ENCODE results near the gene RBM8A.
"Not testable (repeated sequence)": the region's sequence is repeated elsewhere in the genome, so short reads cannot be mapped to it uniquely, and the experiment has no call there.

RBM8A gene

DNA sequence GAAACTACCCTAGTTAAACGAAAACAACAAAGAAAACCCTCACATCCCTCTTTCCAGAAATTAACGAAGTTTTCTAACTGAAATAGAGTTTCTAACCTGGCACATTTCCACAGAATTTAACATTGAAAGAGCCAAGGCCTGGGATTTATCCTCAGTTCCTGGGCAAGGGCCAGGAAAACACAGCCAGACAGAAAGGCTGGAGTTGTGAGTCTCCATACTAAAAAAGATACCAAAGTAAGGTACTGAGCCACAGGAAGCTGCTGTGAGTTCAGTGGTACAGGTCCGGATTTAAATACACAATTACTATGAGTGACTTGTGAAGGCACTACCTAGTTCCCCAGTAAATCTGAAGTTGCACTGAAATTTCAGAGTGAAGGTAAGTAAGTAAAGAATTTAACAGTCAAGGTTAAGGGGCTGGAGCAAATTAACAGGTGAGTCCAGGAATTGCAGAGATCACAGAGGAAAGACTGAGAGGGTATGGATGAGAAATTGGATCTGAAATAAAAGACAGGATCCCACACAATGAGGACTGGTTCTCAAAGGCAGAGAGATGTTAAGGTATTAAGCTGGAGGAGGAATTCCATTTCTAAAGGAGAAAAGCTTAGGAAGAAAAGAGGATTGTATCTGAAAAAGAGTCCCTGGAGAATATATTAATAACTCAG, 29.6 kb upstream of the RBM8A start:
- DNase-seq (ENCODE audit: low read depth in 2 of 2): no peak

DNA sequence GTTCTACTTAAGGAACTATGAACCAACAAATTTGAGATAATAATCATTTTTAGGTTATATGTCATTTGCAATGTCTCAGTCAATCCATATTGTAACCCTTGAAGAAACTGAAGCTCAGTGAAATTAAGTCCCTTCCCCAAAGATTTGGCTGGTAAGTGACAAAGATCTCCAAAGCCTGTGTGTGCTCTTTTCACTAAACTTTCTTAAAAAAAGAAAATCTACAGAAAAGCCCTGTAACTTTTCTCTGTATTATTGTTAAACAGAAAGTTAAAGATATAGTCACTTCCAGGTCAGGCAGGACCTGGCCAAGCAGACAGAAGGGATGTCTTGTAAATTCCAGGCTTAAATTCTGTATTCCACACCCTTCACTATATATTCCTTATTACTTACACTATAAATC, 29.1 kb upstream of the RBM8A start:
- DNase-seq (ENCODE audit: low read depth in 2 of 2): no peak

DNA sequence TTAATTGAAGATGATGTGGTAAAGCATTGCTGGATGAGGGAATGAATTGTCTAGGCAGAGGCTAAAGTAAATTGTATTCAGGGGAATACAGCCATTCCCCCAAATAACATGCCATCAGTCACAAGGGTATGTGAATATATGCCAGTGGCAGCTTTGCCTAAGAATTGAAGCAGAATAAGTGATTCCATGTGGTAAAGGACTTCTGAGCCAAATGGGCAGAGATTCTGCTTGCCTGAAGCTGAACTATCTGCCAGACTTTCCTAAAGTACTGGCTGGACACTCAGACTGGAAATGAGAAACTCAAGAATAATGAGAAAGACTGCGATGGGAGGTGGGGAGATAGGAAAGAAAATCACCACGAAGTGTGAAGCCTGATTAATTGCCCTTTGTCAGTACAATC, 28.2 kb upstream of the RBM8A start:
- DNase-seq (ENCODE audit: low read depth in 2 of 2): no peak

DNA sequence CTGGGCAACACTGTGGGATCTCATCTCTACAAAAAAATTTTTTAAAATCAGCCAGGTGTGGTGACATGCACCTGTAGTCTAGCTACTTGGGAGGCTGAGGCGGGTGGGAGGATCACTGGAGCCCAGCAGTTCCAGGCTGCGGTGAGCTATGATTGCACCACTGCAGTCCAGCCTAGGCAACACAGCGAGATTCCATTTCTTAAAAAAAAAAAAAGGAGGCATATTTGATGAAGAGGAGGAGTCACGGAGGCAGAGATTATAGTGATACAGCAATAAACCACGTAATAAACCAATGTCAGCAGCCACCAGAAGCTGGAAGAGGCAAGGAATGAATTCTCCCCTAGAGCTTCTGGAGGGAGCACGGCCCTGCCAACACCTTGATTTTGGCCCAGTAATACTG, 26.6 kb upstream of the RBM8A start:
- no peak for DNase-seq (ENCODE audit: low read depth in 2 of 2)

DNA sequence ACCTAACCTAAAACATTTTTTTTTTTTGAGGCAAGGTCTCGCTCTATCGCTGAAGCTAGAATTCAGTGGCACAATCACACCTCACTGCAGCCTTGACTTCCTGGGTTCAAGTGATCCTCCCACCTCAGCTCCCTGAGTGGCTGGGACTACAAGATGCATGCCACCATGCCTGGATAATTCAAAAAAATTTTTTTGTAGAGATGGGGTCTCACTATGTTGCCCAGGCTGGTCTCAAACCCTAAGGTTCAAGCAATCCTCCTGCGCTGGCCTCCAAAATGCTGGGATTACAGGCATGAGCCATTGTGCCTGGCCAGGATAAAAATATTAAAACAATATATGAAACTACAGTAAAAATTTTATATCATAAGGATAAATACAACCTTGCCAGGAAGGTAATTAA, 25.6 kb upstream of the RBM8A start:
- no peak for DNase-seq (ENCODE audit: low read depth in 2 of 2)

DNA sequence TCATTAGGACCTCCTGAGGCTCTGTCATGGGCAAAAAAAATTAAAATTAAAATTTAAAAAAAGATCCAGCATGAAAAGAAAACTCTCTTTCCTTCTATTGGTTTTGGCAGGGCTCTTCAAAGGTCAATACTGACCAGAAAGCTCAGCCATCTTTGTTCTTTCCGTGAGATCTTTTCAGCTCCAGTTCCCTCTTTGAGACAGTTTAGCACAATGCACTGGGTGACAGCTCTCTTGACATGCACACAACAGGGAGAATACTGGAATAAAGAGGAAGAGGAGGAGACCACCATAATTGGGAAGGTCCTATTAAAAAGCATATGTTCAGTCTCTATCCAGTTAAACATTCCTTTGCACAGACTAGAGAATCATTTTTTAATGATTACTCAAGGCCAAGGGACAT, 24.2 kb upstream of the RBM8A start:
- DNase-seq (ENCODE audit: low read depth in 2 of 2): no peak

DNA sequence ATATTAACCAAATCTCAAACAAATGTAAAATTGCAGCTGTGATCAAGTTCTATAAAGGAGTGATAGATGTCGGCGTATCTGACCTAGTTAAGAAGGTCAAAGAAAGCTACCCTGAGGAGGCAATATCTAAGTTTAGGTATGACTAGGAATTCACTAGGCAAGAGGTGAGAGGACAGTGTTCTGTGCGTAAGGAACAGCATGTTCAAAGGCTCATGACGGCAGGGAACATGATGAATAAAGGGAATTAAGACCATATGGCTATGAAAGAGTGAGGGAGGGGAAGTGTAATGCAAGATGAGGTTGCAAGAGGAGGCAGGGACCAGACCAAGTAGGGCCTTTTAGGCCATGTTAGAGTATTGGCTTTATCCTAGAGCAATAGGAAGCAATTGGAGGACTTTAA, 21.9 kb upstream of the RBM8A start:
- no peak for DNase-seq (ENCODE audit: low read depth in 2 of 2)

DNA sequence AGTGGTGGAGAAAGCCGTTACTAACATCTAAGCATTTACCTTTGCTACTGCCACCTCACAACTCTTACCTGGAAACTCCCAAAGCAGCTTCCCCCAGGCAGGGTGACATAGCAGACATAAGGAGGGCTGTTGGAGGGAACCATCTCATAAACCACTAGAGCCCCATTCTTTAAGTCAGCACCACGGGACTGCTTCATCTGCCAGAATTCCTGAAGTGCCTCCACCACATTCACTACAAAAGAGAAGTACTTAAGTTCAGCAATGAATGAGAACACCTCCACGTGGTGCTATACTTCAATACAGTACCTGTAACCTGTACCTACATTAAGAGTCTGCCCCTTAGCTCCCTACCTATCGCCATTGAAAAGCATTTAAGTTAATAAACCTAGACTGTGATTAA, 20.3 kb upstream of the RBM8A start:
- DNase-seq (ENCODE audit: low read depth in 2 of 2): no peak

DNA sequence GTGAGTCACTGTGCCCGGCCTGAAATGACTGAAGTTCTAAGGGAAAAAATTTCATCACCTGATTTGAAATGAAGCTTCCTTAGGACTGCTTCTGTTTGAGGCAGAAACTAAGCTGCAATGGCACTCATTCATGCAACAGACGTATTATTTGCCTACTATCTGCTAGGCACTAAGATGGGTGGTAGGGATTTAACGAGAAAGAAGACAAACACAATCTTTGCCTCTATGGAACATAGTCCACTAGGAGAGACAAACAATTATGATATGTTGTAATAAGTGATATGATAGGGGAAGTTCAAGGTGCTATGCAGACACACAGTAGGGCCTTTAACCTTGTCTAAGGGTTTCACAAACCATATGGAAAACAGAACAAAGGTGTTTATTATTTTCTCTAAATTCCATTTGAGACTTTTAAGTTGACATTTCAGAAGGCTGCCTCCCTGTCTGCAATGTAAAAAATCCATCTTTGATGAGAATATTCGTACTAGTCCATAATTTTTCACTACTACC, 19.2 kb upstream of the RBM8A start:
- DNase-seq (ENCODE audit: low read depth in 2 of 2): no peak

DNA sequence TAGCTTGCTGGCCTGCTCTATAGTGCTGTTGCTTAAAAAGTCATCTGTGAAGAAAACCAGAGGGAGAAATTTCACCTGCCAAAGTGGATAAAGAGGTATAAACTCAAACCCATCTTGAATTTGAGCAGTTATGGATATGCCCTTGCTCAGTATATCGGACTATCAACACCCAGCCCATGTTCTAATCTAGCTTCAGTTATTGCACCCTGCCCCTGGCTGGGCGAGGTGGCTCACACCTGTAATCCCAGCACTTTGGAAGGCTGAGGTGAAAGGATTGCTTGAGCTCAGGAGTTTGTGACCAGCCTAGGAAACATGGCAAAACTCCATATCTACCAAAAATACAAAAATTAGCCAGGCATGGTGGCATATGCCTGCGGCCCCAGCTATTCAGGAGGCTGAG, 17.2 kb upstream of the RBM8A start:
- no peak for DNase-seq (ENCODE audit: low read depth in 2 of 2)

DNA sequence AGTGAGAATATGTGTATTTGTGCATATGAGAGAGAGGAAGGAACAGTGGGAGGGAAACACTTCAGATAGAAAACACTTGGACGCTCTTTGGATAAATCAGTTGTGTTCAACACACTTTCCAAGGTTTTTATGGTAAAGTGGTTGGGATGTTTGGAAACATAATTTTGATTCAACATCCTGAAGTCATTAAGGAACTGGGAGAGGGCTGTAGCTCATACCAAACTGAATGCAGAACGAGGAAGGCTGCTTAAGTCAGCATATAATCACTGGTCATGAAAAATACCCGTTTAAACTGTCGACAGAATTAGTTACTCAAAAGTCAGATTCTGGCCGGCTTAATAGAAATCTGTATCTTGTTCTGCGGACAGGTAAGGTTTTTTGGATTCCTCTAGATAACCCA, 15.6 kb upstream of the RBM8A start:
- DNase-seq (ENCODE audit: low read depth in 2 of 2): no peak

DNA sequence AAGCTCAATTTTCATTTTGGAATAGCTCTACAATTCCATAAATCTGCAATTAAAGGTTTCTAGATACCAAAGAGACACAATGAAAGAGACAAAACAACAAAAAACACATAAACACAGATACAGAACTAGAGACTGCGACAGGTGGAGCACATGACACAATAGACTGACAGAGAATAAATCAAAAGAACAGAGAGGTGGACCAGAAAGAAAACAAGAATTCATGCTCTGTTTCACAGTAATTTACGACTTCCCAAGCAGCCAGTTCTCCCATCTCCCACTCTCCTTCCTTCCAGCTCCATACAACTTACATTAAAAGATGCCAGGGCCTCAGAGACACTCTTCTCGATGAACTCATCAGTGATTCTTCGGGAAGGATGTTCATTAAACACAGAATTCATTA, 15.1 kb upstream of the RBM8A start:
- DNase-seq (ENCODE audit: low read depth in 2 of 2): no peak

DNA sequence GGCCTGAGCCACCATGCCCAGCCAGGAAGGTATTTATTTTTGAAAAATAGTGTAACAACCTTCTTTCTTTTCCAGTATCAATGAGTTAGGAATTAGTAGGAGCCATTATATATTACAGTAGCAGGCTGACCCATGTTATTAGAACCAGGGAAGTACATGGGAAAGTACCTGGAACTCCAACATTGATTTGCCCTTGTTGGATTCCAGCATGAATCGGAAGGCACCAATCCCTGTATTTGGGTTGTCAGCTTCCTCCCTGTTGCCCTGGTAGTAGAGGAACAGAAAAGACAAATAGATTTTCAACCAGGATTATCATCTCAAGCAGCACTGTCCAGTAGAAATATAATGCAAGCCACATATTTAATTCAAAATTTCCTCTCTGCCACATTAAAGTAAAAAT, 10.2 kb upstream of the RBM8A start:
- DNase-seq (ENCODE audit: low read depth in 2 of 2): no peak

DNA sequence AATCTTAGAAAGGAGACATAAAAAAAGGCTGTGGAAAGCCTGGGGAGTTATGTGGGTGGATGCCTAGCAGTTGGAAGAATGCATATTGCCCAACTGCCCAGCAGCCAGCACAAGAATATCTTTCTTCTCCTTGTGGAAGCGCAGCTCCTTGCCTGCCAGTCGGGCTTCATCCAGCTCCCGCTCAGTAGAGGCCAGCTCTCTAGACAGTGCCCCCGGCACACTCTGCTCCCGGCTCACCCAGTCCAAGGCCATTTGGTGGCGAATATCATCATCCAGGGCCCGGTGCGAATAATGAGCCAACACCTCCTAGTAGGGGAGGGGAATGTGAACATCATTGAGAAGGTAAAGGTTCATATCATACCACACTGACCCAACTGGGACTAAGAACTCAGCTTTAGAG, 9.0 kb upstream of the RBM8A start:
- DNase-seq (ENCODE audit: low read depth in 2 of 2): no peak

DNA sequence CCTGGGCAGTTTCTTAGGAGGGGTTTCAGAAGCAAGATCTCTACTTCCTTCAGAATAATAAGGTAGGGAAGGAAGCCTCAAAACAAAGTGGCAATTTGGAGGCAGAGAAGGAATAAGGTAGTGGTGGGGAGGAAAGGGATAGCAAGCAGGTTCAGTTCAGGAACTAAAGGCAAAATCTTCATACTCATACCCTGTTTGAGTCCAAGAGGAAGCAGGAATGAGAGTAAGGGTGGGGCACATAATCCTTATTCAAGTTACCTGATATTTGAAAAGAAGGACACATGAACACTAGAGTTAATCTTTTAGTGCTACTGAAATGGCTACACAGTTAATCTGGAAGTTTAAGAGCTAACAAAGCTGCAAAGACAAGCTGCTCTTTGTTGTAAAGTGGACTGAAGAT, 8.4 kb upstream of the RBM8A start:
- DNase-seq (ENCODE audit: low read depth in 2 of 2): no peak

DNA sequence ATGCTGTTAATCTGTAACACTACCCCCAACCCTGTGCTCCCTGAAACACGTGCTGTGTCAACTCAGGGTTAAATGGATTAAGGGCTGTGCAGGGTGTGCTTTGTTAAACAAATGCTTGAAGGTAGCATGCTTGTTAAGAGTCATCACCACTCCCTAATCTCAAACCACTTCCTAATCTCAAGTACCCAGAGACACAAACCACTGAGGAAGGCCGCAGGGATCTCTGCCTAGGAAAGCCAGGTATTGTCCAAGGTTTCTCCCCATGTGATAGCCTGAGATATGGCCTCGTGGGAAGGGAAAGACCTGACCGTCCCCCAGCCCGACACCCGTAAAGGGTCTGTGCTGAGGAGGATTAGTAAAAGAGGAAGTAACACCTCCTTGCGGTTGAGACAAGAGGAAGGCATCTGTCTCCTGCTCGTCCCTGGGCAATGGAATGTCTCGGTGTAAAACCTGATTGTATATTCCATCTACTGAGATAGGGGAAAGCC, 5.3 kb upstream of the RBM8A start:
- not testable (repeated sequence) for DNase-seq (ENCODE audit: low read depth in 2 of 2)

DNA sequence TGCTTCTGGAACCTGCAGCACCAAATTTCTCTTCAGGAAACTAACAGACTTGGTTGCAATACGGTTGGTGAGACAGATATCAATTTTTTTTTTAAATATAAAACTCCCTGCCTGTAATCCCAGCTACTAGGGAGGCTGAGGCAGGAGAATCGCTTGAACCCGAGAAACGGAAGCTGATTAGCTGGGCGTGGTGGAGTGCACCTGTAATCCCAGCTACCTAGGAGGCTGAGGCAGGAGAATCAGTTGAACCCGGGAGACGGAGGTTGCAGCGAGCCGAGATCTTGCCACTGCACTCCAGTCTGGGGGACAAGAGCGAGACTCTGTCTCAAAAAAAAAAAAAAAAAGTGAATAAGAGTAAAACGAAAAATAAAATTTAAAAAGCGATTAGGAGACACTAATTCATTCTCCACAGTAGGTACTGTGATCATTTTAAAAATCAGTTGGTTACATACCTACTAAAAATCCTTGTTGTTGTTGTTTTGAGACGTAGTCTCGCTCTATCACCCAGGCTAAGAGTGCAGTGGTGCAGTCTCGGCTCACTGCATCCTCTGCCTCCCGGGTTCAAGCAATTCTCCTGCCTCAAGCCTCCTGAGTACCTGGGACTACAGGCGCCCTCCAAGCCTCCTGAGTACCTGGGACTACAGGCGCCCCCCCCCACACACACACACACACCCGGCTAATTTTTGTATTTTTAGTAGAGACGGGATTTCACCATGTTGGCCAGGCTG, 796 bp upstream of the RBM8A start:
- no peak for DNase-seq (ENCODE audit: low read depth in 2 of 2)

DNA sequence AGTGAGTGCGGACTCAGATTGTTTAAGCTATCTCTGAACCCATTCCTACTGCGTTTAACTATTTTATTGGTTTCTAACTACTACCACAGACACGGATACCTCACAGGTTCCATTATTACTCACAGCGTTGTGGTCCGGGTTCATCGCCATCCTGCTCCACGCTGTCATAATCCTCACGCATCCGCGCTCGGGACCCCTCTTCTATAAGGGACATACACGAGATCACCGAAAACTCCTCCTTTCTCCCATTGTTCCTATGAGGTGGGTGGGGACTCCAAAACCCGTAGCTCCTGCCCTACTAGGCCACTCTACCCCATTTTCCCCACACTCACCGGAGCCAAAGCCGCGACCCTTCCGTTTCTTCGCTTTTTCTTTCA, 610 bp downstream of the RBM8A start:
- DNase-seq (ENCODE audit: low read depth in 2 of 2): peak; percentile 32 to 42

DNA sequence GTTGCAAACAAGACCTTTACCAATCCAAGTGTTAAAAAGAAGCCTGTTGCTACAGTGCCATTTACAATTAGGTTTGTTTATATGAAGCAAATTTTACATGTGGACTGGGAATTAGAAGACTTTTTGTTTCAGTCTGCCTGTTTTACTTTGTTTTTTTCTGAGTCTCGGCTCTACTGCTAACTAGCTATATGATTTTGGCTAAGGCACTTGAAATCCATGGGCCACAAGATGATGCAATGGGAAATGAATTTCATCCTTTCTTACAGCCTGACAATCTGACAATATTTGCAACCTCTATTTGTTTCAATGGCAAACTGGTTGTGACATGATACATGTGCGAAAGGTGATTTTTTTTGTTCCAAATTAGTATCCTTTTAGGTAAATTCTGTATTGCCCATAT, 5.0 kb downstream of the RBM8A start:
- no peak for DNase-seq (ENCODE audit: low read depth in 2 of 2)

DNA sequence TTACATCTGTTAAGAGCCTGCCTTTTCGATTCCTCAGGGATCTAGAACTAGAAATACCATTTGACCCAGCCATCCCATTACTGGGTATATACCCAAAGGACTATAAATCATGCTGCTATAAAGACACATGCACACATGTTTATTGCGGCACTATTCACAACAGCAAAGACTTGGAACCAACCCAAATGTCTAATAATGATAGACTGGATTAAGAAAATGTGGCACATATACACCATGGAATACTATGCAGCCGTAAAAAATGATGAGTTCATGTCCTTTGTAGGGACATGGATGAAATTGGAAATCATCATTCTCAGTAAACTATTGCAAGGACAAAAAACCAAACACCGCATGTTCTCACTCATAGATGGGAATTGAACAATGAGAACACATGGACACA, 7.0 kb downstream of the RBM8A start:
- DNase-seq (ENCODE audit: low read depth in 2 of 2): not testable (repeated sequence)

DNA sequence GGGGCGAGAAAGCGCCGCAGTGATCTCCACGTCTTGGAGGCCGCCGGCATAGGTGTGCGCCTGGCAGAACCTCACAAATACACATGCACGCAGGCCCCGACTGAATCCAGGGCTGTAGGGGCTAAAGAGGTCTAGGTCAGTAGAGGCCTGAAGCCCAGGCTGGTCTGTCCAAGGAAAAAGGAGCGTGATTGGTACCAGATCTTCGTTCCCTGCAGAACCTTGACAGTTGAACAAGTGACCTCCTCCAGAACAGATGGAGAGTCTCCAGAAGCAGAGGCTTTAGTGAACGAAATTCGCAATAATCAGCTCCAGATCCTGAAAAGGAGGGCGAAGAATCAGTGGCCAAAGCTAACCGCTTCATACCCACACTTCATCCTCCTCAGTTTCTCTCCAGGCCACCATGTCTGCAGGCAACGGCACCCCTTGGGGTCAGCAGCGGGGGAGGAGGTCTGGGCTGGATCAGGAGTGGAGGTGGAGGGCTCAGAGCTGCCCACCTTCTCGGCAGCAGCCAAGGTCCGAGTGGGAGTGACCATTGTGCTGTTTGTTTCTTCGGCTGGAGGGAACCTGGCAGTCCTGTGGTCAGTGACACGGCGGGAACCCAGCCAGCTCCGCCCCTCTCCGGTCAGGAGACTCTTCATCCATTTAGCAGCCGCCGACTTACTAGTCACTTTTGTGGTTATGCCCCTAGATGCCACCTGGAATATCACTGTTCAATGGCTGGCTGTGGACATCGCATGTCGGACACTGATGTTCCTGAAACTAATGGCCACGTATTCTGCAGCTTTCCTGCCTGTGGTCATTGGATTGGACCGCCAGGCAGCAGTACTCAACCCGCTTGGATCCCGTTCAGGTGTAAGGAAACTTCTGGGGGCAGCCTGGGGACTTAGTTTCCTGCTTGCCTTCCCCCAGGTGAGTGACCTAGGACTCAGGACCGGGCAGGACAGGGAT, 8.0 kb downstream of the RBM8A start:
- DNase-seq (ENCODE audit: low read depth in 2 of 2): no peak

Measured in stimulated activated CD4-positive, alpha-beta T cell treated with anti-CD3 and anti-CD28 coated beads, Interleukin-4, amount 100 ng/mL, for 48 hours (primary cell).